GM23248 (cell line): ENCODE data around the gene CROCC2. TPM values are rescaled to one million over a fixed set of nuclear protein-coding genes. Genes with fewer than 3 reads are reported as not detected.
A peak's percentile ranks its signal among the peaks of the same experiment; 100 is the strongest.

Experiments used
- DNase-seq: peaks from one replicate; pipeline ENCODE4 v3.0.0-alpha.2; 2015
- H2AFZ ChIP-seq: fragments of 200-600 bp; sonication (generic); 2 replicates; pipeline ENCODE4 v1.6.1; 2016; ENCODE audit warnings: antibody characterized with exemption
- H3F3A ChIP-seq: fragments of 200-600 bp; sonication (generic); 2 replicates; pipeline ENCODE4 v1.6.1; 2016; ENCODE audit warnings: mild to moderate bottlenecking, antibody characterized with exemption, mixed run types; ENCODE audit not compliant: insufficient read depth
- H3K27ac ChIP-seq: fragments of 200-600 bp; sonication (generic); 2 replicates; pipeline ENCODE4 v1.5.1; 2016; ENCODE audit warnings: mild to moderate bottlenecking
- H3K27me3 ChIP-seq: fragments of 200-600 bp; sonication (generic); replicated peaks from 2 replicates; pipeline ENCODE4 v1.6.1; 2016; ENCODE audit warnings: mild to moderate bottlenecking; ENCODE audit not compliant: insufficient read depth
- H3K36me3 ChIP-seq: fragments of 200-600 bp; sonication (generic); 2 replicates; pipeline ENCODE4 v1.6.1; 2016; ENCODE audit warnings: low read depth, mild to moderate bottlenecking
- H3K4me1 ChIP-seq: fragments of 200-600 bp; sonication (generic); 2 replicates; pipeline ENCODE4 v1.6.1; 2016; ENCODE audit warnings: mild to moderate bottlenecking; ENCODE audit not compliant: insufficient read depth
- H3K4me2 ChIP-seq: fragments of 200-600 bp; sonication (generic); one replicate; pipeline ENCODE4 v1.6.1; 2016; ENCODE audit warnings: mild to moderate bottlenecking; ENCODE audit not compliant: unreplicated experiment
- H3K4me3 ChIP-seq: fragments of 200-600 bp; sonication (generic); 2 replicates; pipeline ENCODE4 v1.5.1; 2016; ENCODE audit warnings: mild to moderate bottlenecking
- H3K79me2 ChIP-seq: fragments of 200-600 bp; sonication (generic); 2 replicates; pipeline ENCODE4 v1.6.1; 2016; ENCODE audit warnings: mild to moderate bottlenecking; ENCODE audit not compliant: insufficient read depth
- H3K9ac ChIP-seq: fragments of 200-600 bp; sonication (generic); 2 replicates; pipeline ENCODE4 v1.6.1; 2016; ENCODE audit warnings: mild to moderate bottlenecking
- H3K9me2 ChIP-seq: fragments of 200-600 bp; sonication (generic); 2 replicates; pipeline ENCODE4 v1.6.1; 2016; ENCODE audit warnings: mixed run types, mild to moderate bottlenecking, moderate library complexity; ENCODE audit not compliant: insufficient read depth
- H3K9me3 ChIP-seq: fragments of 200-600 bp; sonication (generic); one replicate; pipeline ENCODE4 v1.6.1; 2017; ENCODE audit warnings: low read depth
- H4K20me1 ChIP-seq: fragments of 200-600 bp; sonication (generic); 2 replicates; pipeline ENCODE4 v1.6.0; 2016; ENCODE audit not compliant: insufficient read depth
- EZH2 ChIP-seq: fragments of 200-600 bp; sonication (generic); IDR thresholded peaks from 2 replicates; pipeline ENCODE4 v1.6.1; 2018; ENCODE audit warnings: antibody characterized with exemption, mild to moderate bottlenecking; ENCODE audit not compliant: insufficient read depth, poor library complexity, severe bottlenecking
- EZH2phosphoT487 ChIP-seq: fragments of 200-600 bp; sonication (generic); IDR thresholded peaks from 2 replicates; pipeline ENCODE4 v1.6.1; 2018; ENCODE audit warnings: antibody characterized with exemption, moderate library complexity, mild to moderate bottlenecking, low read depth; ENCODE audit not compliant: insufficient read depth
- WGBS, 2 experiments: methylation state at CpG; one replicate each; pipeline ENCODE4 v1.1.6; 2015 to 2017; ENCODE audit warnings: low lambda C conversion rate in 2 of 2, low coverage in 1 of 2; ENCODE audit errors: missing lambda C conversion rate in 2 of 2; 5-methylcytosine and 5-hydroxymethylcytosine counted together
- in situ Hi-C: fragments of 300-500 bp; cut with MboI; formaldehyde crosslinking; loops from 2 replicates; pipeline ENCODE4 v1.15.0; 2020
- polyA plus RNA-seq: library from polyadenylated mRNA; unstranded; fragments of >200 nt; fragmentation: Nextera tagmentation; extraction: Ambion mirVana; gene quantifications from 2 replicates; pipeline ENCODE4 v1.2.1, GENCODE V29; 2016
- total RNA-seq: library from RNA; depleted of rRNA; stranded (reverse); fragments of >200 nt; shearing (Covaris generic); gene quantifications from 2 replicates; pipeline ENCODE4 v1.2.3, GENCODE V29; 2014

CROCC2 gene
- total and polyA plus RNA-seq, 2 experiments from 2014 or later = under 0.01 TPM; not detected in 1

- H3K4me3 ChIP-seq = no peak overlapping the region
- H3K27ac ChIP-seq = no peak overlapping the region
- H3K4me2 ChIP-seq = no peak overlapping the region
- H3K27me3 ChIP-seq = no peaks in the 10 kb centered on the region
- WGBS, 2 experiments = 77 to 79% methylated on average over 10 of the region's 10 CpGs
- no peaks in the 10 kb centered on the region for H3K9me2 ChIP-seq
- DNase-seq = no peak
- H3K9me3 ChIP-seq = no peaks in the 10 kb centered on the region
- peaks cover 84% of the 10 kb centered on the region for H3K79me2 ChIP-seq
- H3K4me1 ChIP-seq = peaks cover 10% of the 10 kb centered on the region
- peaks cover 6% of the 10 kb centered on the region for H3F3A ChIP-seq
- no peaks in the 10 kb centered on the region for H4K20me1 ChIP-seq
- no peaks in the 10 kb centered on the region for H3K36me3 ChIP-seq
- TF ChIP-seq EZH2 = no peak
- no peak for TF ChIP-seq EZH2phosphoT487
- H3K9ac ChIP-seq = no peak overlapping the region
- in situ Hi-C loops = no loop called here
- no peak overlapping the region for H2AFZ ChIP-seq
These were observed 108.6 kb downstream of the CROCC2 start for GRCh38 chr2:241014764-241015163.

- H3K4me1 ChIP-seq = peaks cover 4% of the 10 kb centered on the region
- WGBS, 2 experiments = 93 to 98% methylated on average over 13 of the region's 13 CpGs
- H3K79me2 ChIP-seq = peaks cover 90% of the 10 kb centered on the region
- H3K4me3 ChIP-seq = no peak overlapping the region
- no peak overlapping the region for H3K27ac ChIP-seq
- H3K9me2 ChIP-seq = no peaks in the 10 kb centered on the region
- H3K9ac ChIP-seq = no peak overlapping the region
- no peak for DNase-seq
- no peaks in the 10 kb centered on the region for H3K27me3 ChIP-seq
- TF ChIP-seq EZH2phosphoT487 = no peak
- no peak for TF ChIP-seq EZH2
- H3K4me2 ChIP-seq = no peak overlapping the region
- H2AFZ ChIP-seq = no peak overlapping the region
- in situ Hi-C loops = no loop called here
- H4K20me1 ChIP-seq = no peaks in the 10 kb centered on the region
- H3F3A ChIP-seq = peaks cover 6% of the 10 kb centered on the region
- no peaks in the 10 kb centered on the region for H3K36me3 ChIP-seq
- no peaks in the 10 kb centered on the region for H3K9me3 ChIP-seq
These were observed 109.3 kb downstream of the CROCC2 start for GRCh38 chr2:241015439-241015838.

- Histone ChIP-seq H3K4me2 (no peak overlapping the region), H2AFZ (no peak overlapping the region), H3K4me1 (no peaks in the 10 kb centered on the region), H4K20me1 (no peaks in the 10 kb centered on the region; the same call in 1 of the 2 replicates), H3F3A (peaks cover 7% of the 10 kb centered on the region; the same call in 1 of the 2 replicates), H3K9me3 (no peaks in the 10 kb centered on the region), H3K27me3 (no peaks in the 10 kb centered on the region), H3K36me3 (no peaks in the 10 kb centered on the region), H3K4me3 (no peak overlapping the region), H3K9ac (no peak overlapping the region), H3K9me2 (no peaks in the 10 kb centered on the region), H3K79me2 (peaks cover 97% of the 10 kb centered on the region), H3K27ac (no peak overlapping the region)
- no peak for DNase-seq
- TF ChIP-seq EZH2phosphoT487 = no peak
- TF ChIP-seq EZH2 = no peak
- in situ Hi-C loops = no loop called here
- WGBS, 2 experiments = 85 to 86% methylated on average over 12 to 13 of the region's 13 CpGs
These were observed 111.2 kb downstream of the CROCC2 start for GRCh38 chr2:241017228-241017940.

GRCh38 chr2:241018051-241018891 is 112.1 kb downstream of the CROCC2 start:
- H2AFZ ChIP-seq = no peak overlapping the region
- no peak for TF ChIP-seq EZH2
- TF ChIP-seq EZH2phosphoT487 = no peak
- no peaks in the 10 kb centered on the region for H3K9me2 ChIP-seq
- H3K9ac ChIP-seq = no peak overlapping the region
- no peaks in the 10 kb centered on the region for H3K27me3 ChIP-seq
- peaks cover 7% of the 10 kb centered on the region; the same call in 1 of the 2 replicates for H3F3A ChIP-seq
- H3K36me3 ChIP-seq = no peaks in the 10 kb centered on the region
- WGBS, 2 experiments = 84 to 87% methylated on average over 26 of the region's 26 CpGs
- peak; percentile 16 for DNase-seq
- H3K4me2 ChIP-seq = no peak overlapping the region
- H3K79me2 ChIP-seq = peaks cover 94% of the 10 kb centered on the region
- in situ Hi-C loops = no loop called here
- no peaks in the 10 kb centered on the region for H3K9me3 ChIP-seq
- H3K27ac ChIP-seq = no peak overlapping the region
- H3K4me1 ChIP-seq = no peaks in the 10 kb centered on the region
- H4K20me1 ChIP-seq = no peaks in the 10 kb centered on the region; the same call in 1 of the 2 replicates
- no peak overlapping the region for H3K4me3 ChIP-seq
